GM12864 (cell line): ENCODE results near the gene SLMAP.

Source experiments
- DNase-seq: peaks from one replicate; pipeline ENCODE4 v3.0.0-alpha.2; 2011; ENCODE audit warnings: low read depth
- H3K4me3 ChIP-seq: 2 replicates; pipeline ENCODE4 v1.5.1; 2011; ENCODE audit warnings: mild to moderate bottlenecking, low read depth, low read length, control low read depth
- TF ChIP-seq, protein P1 (sequence below): IDR thresholded peaks from 2 replicates; pipeline ENCODE4 v1.5.1; 2011; ENCODE audit warnings: low read depth, mild to moderate bottlenecking, moderate library complexity, low read length, control low read depth, inconsistent platforms; ENCODE audit errors: missing control alignments

The SLMAP gene

GRCh38 chr3:57791245-57791644 is 35.1 kb downstream of the SLMAP start:
- TF ChIP-seq, protein P1, sequence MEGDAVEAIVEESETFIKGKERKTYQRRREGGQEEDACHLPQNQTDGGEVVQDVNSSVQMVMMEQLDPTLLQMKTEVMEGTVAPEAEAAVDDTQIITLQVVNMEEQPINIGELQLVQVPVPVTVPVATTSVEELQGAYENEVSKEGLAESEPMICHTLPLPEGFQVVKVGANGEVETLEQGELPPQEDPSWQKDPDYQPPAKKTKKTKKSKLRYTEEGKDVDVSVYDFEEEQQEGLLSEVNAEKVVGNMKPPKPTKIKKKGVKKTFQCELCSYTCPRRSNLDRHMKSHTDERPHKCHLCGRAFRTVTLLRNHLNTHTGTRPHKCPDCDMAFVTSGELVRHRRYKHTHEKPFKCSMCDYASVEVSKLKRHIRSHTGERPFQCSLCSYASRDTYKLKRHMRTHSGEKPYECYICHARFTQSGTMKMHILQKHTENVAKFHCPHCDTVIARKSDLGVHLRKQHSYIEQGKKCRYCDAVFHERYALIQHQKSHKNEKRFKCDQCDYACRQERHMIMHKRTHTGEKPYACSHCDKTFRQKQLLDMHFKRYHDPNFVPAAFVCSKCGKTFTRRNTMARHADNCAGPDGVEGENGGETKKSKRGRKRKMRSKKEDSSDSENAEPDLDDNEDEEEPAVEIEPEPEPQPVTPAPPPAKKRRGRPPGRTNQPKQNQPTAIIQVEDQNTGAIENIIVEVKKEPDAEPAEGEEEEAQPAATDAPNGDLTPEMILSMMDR: no peak
- no peak overlapping the region for H3K4me3 ChIP-seq
- no peak for DNase-seq

- no peak for DNase-seq
- H3K4me3 ChIP-seq: no peak overlapping the region
- TF ChIP-seq, protein P1: no peak
These were observed 36.1 kb downstream of the SLMAP start for GRCh38 chr3:57792198-57792597.

DNA sequence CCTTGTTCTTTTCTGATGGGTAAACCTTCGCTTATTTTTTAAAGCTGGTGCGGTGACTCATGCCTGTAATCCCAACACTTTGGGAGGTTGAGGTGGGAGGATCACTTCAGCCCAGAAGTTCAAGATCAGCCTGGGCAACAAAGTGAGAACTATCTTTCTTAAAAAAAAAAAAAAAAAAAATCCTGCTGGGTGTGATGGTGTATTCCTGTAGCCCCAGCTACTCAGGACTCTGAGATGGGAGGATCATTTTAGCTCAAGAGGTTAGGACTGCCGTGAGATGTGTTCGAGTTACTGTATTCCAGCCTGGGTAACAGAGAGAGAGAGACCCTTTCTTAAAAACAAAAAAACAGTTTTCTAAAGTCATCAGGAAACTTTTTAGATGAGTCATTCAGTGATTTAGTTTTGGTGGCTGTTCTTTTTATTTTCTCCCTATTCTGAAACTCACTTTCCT is 37.7 kb downstream of the SLMAP start:
- TF ChIP-seq, protein P1: no peak

DNA sequence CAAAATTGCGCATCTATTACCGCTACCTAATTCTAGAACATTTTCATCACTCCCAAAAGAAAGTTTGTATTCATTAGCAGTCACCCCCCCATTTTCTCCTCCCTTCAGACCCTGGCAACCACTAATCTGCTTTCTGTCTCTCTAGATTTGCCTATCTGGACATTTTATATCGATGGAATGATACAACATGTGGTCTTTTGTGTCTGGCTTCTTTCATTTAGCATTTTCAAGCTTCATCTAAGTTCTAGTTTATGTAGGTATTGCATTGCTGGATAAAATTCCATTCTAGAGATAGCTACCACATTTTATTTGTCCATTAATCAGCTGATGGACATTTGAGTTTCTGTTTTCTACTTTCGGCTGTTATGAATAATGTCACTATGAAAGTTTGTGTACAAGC is 38.4 kb downstream of the SLMAP start:
- DNase-seq: no peak
- TF ChIP-seq, protein P1: no peak
- no peak overlapping the region for H3K4me3 ChIP-seq

More for the DNA sequence above, 37.7 kb downstream of the SLMAP start:
- DNase-seq: no peak
- no peak overlapping the region for H3K4me3 ChIP-seq

- H3K4me3 ChIP-seq: no peak overlapping the region
- DNase-seq: no peak
- TF ChIP-seq, protein P1: no peak
These were observed 38.8 kb downstream of the SLMAP start for GRCh38 chr3:57794951-57795350.

DNA sequence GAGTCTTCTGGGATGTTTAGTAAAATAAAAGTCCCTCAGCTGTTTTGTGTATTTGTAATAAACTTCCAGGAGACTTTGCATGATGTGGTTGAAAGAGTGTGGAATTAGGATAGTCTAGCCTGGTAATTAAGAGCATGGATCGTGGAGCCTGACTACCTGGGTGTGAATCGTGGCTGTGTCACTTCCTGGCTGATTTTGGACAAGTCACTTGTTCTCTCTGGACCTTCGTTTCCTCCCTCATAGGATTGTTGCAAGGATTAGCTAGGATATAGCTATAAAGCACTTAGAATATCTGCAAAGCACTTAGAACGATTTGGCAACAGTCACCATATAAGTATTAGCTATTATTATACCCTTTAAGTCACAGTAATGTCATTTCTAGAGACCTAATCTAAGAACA is 40.2 kb downstream of the SLMAP start:
- no peak for DNase-seq
- TF ChIP-seq, protein P1: no peak
- no peak overlapping the region for H3K4me3 ChIP-seq

GRCh38 chr3:57797701-57798487 is 41.8 kb downstream of the SLMAP start:
- H3K4me3 ChIP-seq: no peak overlapping the region
- TF ChIP-seq, protein P1: no peak
- no peak for DNase-seq
